OCI-LY3 (cell line): ENCODE measurements around the gene CEP85L.

Experiments
- H2AFZ ChIP-seq: fragments of 200-600, 300-600 bp; shearing (Covaris generic); 2 replicates; pipeline ENCODE4 v1.6.0; 2014; ENCODE audit warnings: antibody characterized with exemption, low read depth, low read length
- H3K27ac ChIP-seq: fragments of 200-600, 300-600 bp; sonication (generic); 2 replicates; pipeline ENCODE4 v1.5.1; 2014; ENCODE audit warnings: mild to moderate bottlenecking, low read length, moderate library complexity, mixed read lengths
- H3K27me3 ChIP-seq: fragments of 200-600, 300-600 bp; sonication (generic); 2 replicates; pipeline ENCODE4 v1.6.1; 2014; ENCODE audit warnings: low read depth, low read length, mixed read lengths
- H3K36me3 ChIP-seq: fragments of 200-600, 300-600 bp; sonication (generic); replicated peaks from 2 replicates; pipeline ENCODE3; 2014; ENCODE audit warnings: low read depth, low read length, mixed read lengths
- H3K4me1 ChIP-seq: fragments of 300-600, 200-600 bp; sonication (generic); 2 replicates; pipeline ENCODE4 v1.6.1; 2014; ENCODE audit warnings: low read length, mixed read lengths
- H3K4me2 ChIP-seq: fragments of 200-600, 300-600 bp; sonication (generic); 2 replicates; pipeline ENCODE4 v1.6.1; 2014; ENCODE audit warnings: low read length, mixed read lengths
- H3K4me3 ChIP-seq: fragments of 300-600, 200-600 bp; sonication (generic); 2 replicates; pipeline ENCODE4 v1.5.1; 2014; ENCODE audit warnings: antibody characterized with exemption, mild to moderate bottlenecking, low read length, moderate library complexity
- H3K79me2 ChIP-seq: fragments of 300-600, 200-600 bp; shearing (Covaris generic); 2 replicates; pipeline ENCODE4 v1.6.1; 2014; ENCODE audit warnings: mild to moderate bottlenecking, low read length, mixed read lengths
- H3K9ac ChIP-seq: fragments of 300-600, 200-600 bp; shearing (Covaris generic); 2 replicates; pipeline ENCODE4 v1.6.0; 2014; ENCODE audit warnings: mild to moderate bottlenecking, low read length, moderate library complexity
- H3K9me3 ChIP-seq: fragments of 200-600, 300-600 bp; shearing (Covaris generic); 2 replicates; pipeline ENCODE4 v1.6.1; 2014; ENCODE audit warnings: low read length, mixed read lengths; ENCODE audit not compliant: insufficient read depth
- H4K20me1 ChIP-seq: fragments of 200-600, 300-600 bp; sonication (generic); 2 replicates; pipeline ENCODE4 v1.6.1; 2016; ENCODE audit warnings: low read length, mixed read lengths; ENCODE audit not compliant: insufficient read depth
- CTCF ChIP-seq: fragments of 200-600, 300-600 bp; sonication (generic); IDR thresholded peaks from 2 replicates; pipeline ENCODE4 v1.5.1; 2014; ENCODE audit warnings: antibody characterized with exemption, low read length, low read depth
- EZH2phosphoT487 ChIP-seq: fragments of 200-600 bp; shearing (Covaris generic); IDR thresholded peaks from 2 replicates; pipeline ENCODE4 v1.6.1; 2018; ENCODE audit warnings: antibody characterized with exemption, mixed run types, low read depth

CEP85L gene

GRCh38 chr6:118554698-118555097 lies 96.7 kb downstream of the CEP85L start:
- TF ChIP-seq EZH2phosphoT487 (no peak), CTCF (no peak)
- Histone ChIP-seq H3K27me3 (no peaks in the 10 kb centered on the region), H3K4me1 (no peaks in the 10 kb centered on the region)

DNA sequence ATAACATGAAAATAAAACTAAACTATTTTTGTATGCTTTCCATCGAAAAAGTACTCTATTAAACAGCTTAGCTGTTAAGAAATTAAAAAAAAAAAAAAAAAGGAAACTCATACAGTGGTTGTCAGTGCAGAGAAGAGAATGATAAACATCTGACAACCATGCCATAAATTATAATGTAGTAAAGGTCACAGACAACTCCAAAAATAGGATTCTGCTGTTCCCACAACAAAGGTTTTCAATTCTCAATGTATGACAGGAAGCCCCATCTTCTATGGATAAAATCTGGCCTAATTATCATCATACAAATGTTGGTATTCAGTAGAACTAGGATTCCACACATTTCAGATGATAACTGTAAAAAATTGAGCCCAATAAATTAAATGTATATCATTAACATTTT lies 98.3 kb downstream of the CEP85L start:
- H3K9me3 ChIP-seq: no peaks in the 10 kb centered on the region
- H3K4me1 ChIP-seq: no peaks in the 10 kb centered on the region
- H3K4me3 ChIP-seq: no peak overlapping the region
- no peaks in the 10 kb centered on the region for H3K79me2 ChIP-seq
- H2AFZ ChIP-seq: no peak overlapping the region
- no peaks in the 10 kb centered on the region for H4K20me1 ChIP-seq
- TF ChIP-seq CTCF: no peak
- no peak for TF ChIP-seq EZH2phosphoT487
- H3K27me3 ChIP-seq: no peaks in the 10 kb centered on the region
- no peak overlapping the region for H3K4me2 ChIP-seq
- H3K36me3 ChIP-seq: no peaks in the 10 kb centered on the region
- no peak overlapping the region for H3K9ac ChIP-seq
- H3K27ac ChIP-seq: no peak overlapping the region

More at GRCh38 chr6:118554698-118555097, 96.7 kb downstream of the CEP85L start:
- Histone ChIP-seq H3K4me3 (no peak overlapping the region), H3K27ac (no peak overlapping the region), H3K9ac (no peak overlapping the region), H3K36me3 (no peaks in the 10 kb centered on the region), H4K20me1 (no peaks in the 10 kb centered on the region), H3K79me2 (no peaks in the 10 kb centered on the region), H3K9me3 (no peaks in the 10 kb centered on the region), H3K4me2 (no peak overlapping the region), H2AFZ (no peak overlapping the region)

DNA sequence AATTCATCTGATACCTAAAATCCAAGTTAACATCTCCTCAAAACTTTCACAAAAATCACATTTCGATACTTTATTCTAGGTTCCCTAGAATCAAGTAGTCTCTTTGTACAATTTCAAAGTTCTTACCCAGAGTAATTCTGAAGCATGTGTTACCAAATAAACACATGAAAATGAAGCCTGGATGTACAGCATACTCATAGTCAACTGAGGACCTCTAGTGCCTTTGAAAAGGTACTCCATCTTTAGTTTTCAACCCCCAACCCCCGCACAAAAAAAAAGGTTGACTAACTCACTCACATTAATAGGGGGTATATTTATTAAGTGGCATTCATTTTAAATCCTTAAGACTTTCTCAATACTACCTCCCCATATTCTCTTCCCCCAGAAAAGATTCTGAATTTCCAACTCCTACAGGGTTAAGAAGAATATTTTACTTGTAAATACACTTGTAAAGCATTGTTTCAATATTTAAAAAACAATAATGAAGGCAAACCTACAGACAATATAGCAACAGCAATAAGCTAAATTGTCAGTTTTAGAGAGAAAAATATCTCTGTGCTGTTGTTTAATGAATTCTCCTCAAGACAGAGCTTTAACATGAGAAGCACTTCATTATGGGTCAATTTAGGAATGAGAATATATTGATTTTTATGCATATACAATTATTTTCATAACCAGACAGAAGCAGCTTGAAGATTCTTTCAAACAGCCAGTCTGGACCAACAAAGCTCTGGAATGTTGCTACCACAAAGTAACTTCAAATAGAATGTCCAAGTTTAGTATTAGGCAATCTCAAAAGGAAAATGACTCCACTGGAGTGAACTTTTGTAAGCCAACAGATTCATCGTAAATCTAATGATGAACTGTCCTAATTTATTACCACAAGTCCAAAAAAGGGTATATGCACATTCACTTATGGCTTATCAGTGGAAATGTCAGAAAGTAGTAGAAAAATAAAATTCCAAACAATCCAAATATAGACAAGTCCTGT lies 100.0 kb downstream of the CEP85L start:
- H3K36me3 ChIP-seq: no peaks in the 10 kb centered on the region
- H3K4me3 ChIP-seq: no peak overlapping the region
- no peaks in the 10 kb centered on the region for H3K79me2 ChIP-seq
- H2AFZ ChIP-seq: no peak overlapping the region
- TF ChIP-seq EZH2phosphoT487 (no peak), CTCF (peak; percentile 59)
- no peak overlapping the region for H3K27ac ChIP-seq
- no peak overlapping the region for H3K9ac ChIP-seq
- no peaks in the 10 kb centered on the region for H3K9me3 ChIP-seq
- H3K4me2 ChIP-seq: no peak overlapping the region
- no peaks in the 10 kb centered on the region for H3K4me1 ChIP-seq
- H4K20me1 ChIP-seq: no peaks in the 10 kb centered on the region
- no peaks in the 10 kb centered on the region for H3K27me3 ChIP-seq

- Histone ChIP-seq H2AFZ (no peak overlapping the region), H3K4me1 (no peaks in the 10 kb centered on the region), H3K79me2 (no peaks in the 10 kb centered on the region), H3K4me3 (no peak overlapping the region), H3K27ac (no peak overlapping the region), H3K9me3 (no peaks in the 10 kb centered on the region), H3K36me3 (no peaks in the 10 kb centered on the region), H4K20me1 (no peaks in the 10 kb centered on the region), H3K27me3 (no peaks in the 10 kb centered on the region), H3K9ac (no peak overlapping the region), H3K4me2 (no peak overlapping the region)
- TF ChIP-seq CTCF (no peak), EZH2phosphoT487 (no peak)
Observed at GRCh38 chr6:118548613-118549012, 102.8 kb downstream of the CEP85L start.
